Kidney (tissue), 14 donors: ENCODE results near the gene TEAD1. TPM values are rescaled to one million over a fixed set of nuclear protein-coding genes. Genes with fewer than 3 reads are reported as not detected.

ENCODE experiments used
- DNase-seq, 5 donors: peaks; one replicate each; pipeline ENCODE4 v3.0.0-alpha.2; 2013 to 2020
- FAIRE-seq: peaks from 2 replicates; lab custom pipeline; 2012; peaks lifted over from hg19 to GRCh38; lab: Jason Lieb, UNC
- H3K27ac ChIP-seq, 2 donors: one replicate each; pipeline ENCODE4 v1.7.0; 2013; ENCODE audit warnings: low read depth in 2 of 2, low read length in 2 of 2, inconsistent platforms in 1 of 2
- H3K27me3 ChIP-seq: one replicate; pipeline ENCODE4 v1.7.1; 2013; ENCODE audit warnings: low read length, inconsistent platforms; ENCODE audit not compliant: control insufficient read depth, insufficient read depth
- H3K36me3 ChIP-seq, 3 donors: one replicate each; pipeline versions ENCODE4 v1.7.0 to v1.7.1; 2013; ENCODE audit warnings: low read length in 3 of 3, control low read depth in 1 of 3, inconsistent platforms in 1 of 3; ENCODE audit not compliant: insufficient read depth in 3 of 3, control insufficient read depth in 2 of 3
- H3K4me1 ChIP-seq, 3 donors: one replicate each; pipeline versions ENCODE4 v1.7.0 to v1.7.1; 2013; ENCODE audit warnings: low read length in 3 of 3, inconsistent platforms in 1 of 3, low read depth in 1 of 3; ENCODE audit not compliant: control insufficient read depth in 2 of 3, insufficient read depth in 2 of 3
- H3K4me3 ChIP-seq, 3 donors: one replicate each; pipeline versions ENCODE4 v1.7.0 to v1.8.1; 2013; ENCODE audit warnings: low read length in 3 of 3, control low read depth in 1 of 3, inconsistent platforms in 1 of 3
- H3K9ac ChIP-seq, 3 donors: one replicate each; pipeline versions ENCODE4 v1.7.0 to v1.7.1; 2013; ENCODE audit warnings: low read length in 3 of 3, control low read depth in 1 of 3, inconsistent platforms in 1 of 3
- H3K9me3 ChIP-seq, 3 donors: one replicate each; pipeline versions ENCODE4 v1.7.0 to v1.7.1; 2013; ENCODE audit warnings: low read length in 3 of 3, control low read depth in 1 of 3, inconsistent platforms in 1 of 3; ENCODE audit not compliant: control insufficient read depth in 2 of 3, insufficient read depth in 1 of 3
- CTCF ChIP-seq: IDR thresholded peaks from 3 replicates; pipeline ENCODE4 v1.5.1; 2012; ENCODE audit warnings: mild to moderate bottlenecking, moderate library complexity, borderline replicate concordance; ENCODE audit not compliant: insufficient read depth; ENCODE audit errors: extremely low read depth
- intact Hi-C: fragments of 100-400 bp; cut with DNase I; formaldehyde crosslinking; loops from one replicate; pipeline ENCODE4 v1.11.1; 2022
- polyA plus RNA-seq: library from polyadenylated mRNA; stranded (reverse); fragments of 350-450 nt; fragmentation: Illumina TruSeq; extraction: RNeasy Lipid Tissue Mini Kit (QIAGEN cat#74804); gene quantifications from one replicate; pipeline ENCODE4 v1.2.3, GENCODE V29; 2014; ENCODE audit warnings: low read depth, low replicate concordance; ENCODE audit not compliant: insufficient read depth
- total RNA-seq: library from RNA; stranded (reverse); fragmentation: NEBNext Ultra II Directional; extraction: Animal tissue kit (Norgen Biotek cat#: 25700); gene quantifications from one replicate; pipeline ENCODE4 v1.2.1, GENCODE V29; 2021
- donor health status: control.
- donor health status: control.
- donor health status: control.
- donor health status: control.
- donor health status: control.
- donor health status: DM: yes; HTN: yes; CAD: no.
- donor health status: Normal renal cell carcinoma (clear cell type).

Gene TEAD1
- total and polyA plus RNA-seq, 2 donors from 2014 or later = 7.6 to 77.2 TPM

- peaks cover 8 to 50% (median 19%) of the 10 kb centered on the region in 3 donors for H3K36me3 ChIP-seq
- H3K4me3 ChIP-seq = no peak overlapping the region
- no peak for TF ChIP-seq CTCF
- no peaks in the 10 kb centered on the region for H3K27me3 ChIP-seq
- intact Hi-C loops = no loop called here
- H3K9me3 ChIP-seq = no peaks in the 10 kb centered on the region
- DNase-seq = no peak
- no peak overlapping the region for H3K27ac ChIP-seq
- H3K9ac ChIP-seq = no peak overlapping the region
- FAIRE-seq = no peak
- no peaks in the 10 kb centered on the region for H3K4me1 ChIP-seq
Observed at GRCh38 chr11:12880327-12880726, 206.1 kb downstream of the TEAD1 start.

- Histone ChIP-seq H3K27ac (no peak overlapping the region), H3K9ac (no peak overlapping the region), H3K4me1 (no peaks in the 10 kb centered on the region), H3K9me3 (no peaks in the 10 kb centered on the region), H3K36me3 (peaks cover 8 to 50% (median 19%) of the 10 kb centered on the region in 3 donors), H3K27me3 (no peaks in the 10 kb centered on the region), H3K4me3 (no peak overlapping the region)
- FAIRE-seq (no peak), DNase-seq (no peak)
- TF ChIP-seq CTCF = no peak
- intact Hi-C loops = no loop called here
Observed at GRCh38 chr11:12882670-12883069, 208.4 kb downstream of the TEAD1 start.

- peaks cover 8 to 44% (median 19%) of the 10 kb centered on the region in 3 donors for H3K36me3 ChIP-seq
- no peak overlapping the region for H3K9ac ChIP-seq
- no peak for TF ChIP-seq CTCF
- H3K4me3 ChIP-seq = no peak overlapping the region
- FAIRE-seq (no peak), DNase-seq (no peak)
- H3K9me3 ChIP-seq = no peaks in the 10 kb centered on the region
- H3K27me3 ChIP-seq = no peaks in the 10 kb centered on the region
- peaks cover 0 to 2% (median 0%) of the 10 kb centered on the region in 3 donors for H3K4me1 ChIP-seq
- intact Hi-C loops = no loop called here
- no peak overlapping the region for H3K27ac ChIP-seq
Observed at GRCh38 chr11:12884751-12885318, 210.6 kb downstream of the TEAD1 start.

- peaks cover 0 to 2% (median 0%) of the 10 kb centered on the region in 3 donors for H3K4me1 ChIP-seq
- FAIRE-seq (no peak), DNase-seq (no peak)
- no peak overlapping the region for H3K27ac ChIP-seq
- no peak overlapping the region for H3K4me3 ChIP-seq
- H3K36me3 ChIP-seq = peaks cover 5 to 42% (median 19%) of the 10 kb centered on the region in 3 donors
- no peaks in the 10 kb centered on the region for H3K9me3 ChIP-seq
- H3K9ac ChIP-seq = no peak overlapping the region
- intact Hi-C loops = no loop called here
- TF ChIP-seq CTCF = no peak
- H3K27me3 ChIP-seq = no peaks in the 10 kb centered on the region
Observed at GRCh38 chr11:12885717-12886239, 211.6 kb downstream of the TEAD1 start.
